SJSA1 (cell line): ENCODE data around the gene SPTB. TPM values are rescaled to one million over a fixed set of nuclear protein-coding genes. Genes with fewer than 3 reads are reported as not detected.

ENCODE experiments used
- DNase-seq, 2 experiments: peaks; one replicate each; pipeline ENCODE4 v3.0.0-alpha.2; 2015 to 2020; ENCODE audit warnings: low spot score in 2 of 2, low read depth in 1 of 2
- H3K27ac ChIP-seq: fragments of 250-450 bp; sonication (Bioruptor Pico); 2 replicates; pipeline ENCODE4 v1.5.1; 2020; ENCODE audit warnings: mild to moderate bottlenecking, moderate library complexity
- H3K27me3 ChIP-seq: fragments of 250-450 bp; sonication (Bioruptor Pico); replicated peaks from 2 replicates; pipeline ENCODE4 v1.5.1; 2020; ENCODE audit warnings: mild to moderate bottlenecking, moderate library complexity
- H3K36me3 ChIP-seq: fragments of 250-450 bp; sonication (Bioruptor Pico); 2 replicates; pipeline ENCODE4 v1.5.1; 2020; ENCODE audit warnings: mild to moderate bottlenecking
- H3K4me1 ChIP-seq: fragments of 250-450 bp; sonication (Bioruptor Pico); replicated peaks from 2 replicates; pipeline ENCODE4 v1.6.1; 2021; ENCODE audit warnings: mild to moderate bottlenecking
- H3K4me3 ChIP-seq: fragments of 250-450 bp; sonication (Bioruptor Pico); 2 replicates; pipeline ENCODE4 v1.5.1; 2020; ENCODE audit warnings: mild to moderate bottlenecking
- H3K9me3 ChIP-seq: fragments of 250-450 bp; sonication (Bioruptor Pico); replicated peaks from 2 replicates; pipeline ENCODE4 v1.5.1; 2020; ENCODE audit warnings: mild to moderate bottlenecking
- total RNA-seq: library from RNA; depleted of rRNA; stranded (reverse); fragments of >200 nt; shearing (Covaris generic); gene quantifications from 2 replicates; pipeline ENCODE4 v1.2.3, GENCODE V29; 2014

Gene SPTB
- total RNA-seq, 1 experiment from 2014 or later = 1.1 TPM

DNA sequence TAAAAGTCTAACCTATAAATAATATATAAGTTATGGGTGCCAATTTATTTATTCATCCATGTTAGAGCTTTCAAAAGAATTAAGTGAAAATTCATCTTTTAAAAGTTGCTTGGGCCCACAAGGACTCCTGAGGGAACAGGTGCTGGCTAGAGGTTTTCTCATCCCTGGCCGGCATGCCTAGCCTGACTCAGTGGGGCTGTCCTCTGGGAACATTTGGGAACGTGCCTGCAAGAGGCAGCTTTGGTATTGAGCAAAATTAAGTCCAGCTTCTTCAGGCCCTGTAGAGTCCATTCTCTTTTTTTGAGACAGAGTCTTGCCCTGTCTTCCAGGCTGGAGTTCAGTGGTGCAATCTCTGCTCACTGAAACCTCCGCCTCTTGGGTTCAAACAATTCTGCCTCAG is 44.7 kb downstream of the SPTB start:
- H3K27ac ChIP-seq = no peak overlapping the region
- no peaks in the 10 kb centered on the region for H3K4me1 ChIP-seq
- H3K9me3 ChIP-seq = no peaks in the 10 kb centered on the region
- H3K4me3 ChIP-seq = no peak overlapping the region
- no peaks in the 10 kb centered on the region for H3K36me3 ChIP-seq
- DNase-seq = no peak
- no peaks in the 10 kb centered on the region for H3K27me3 ChIP-seq

DNA sequence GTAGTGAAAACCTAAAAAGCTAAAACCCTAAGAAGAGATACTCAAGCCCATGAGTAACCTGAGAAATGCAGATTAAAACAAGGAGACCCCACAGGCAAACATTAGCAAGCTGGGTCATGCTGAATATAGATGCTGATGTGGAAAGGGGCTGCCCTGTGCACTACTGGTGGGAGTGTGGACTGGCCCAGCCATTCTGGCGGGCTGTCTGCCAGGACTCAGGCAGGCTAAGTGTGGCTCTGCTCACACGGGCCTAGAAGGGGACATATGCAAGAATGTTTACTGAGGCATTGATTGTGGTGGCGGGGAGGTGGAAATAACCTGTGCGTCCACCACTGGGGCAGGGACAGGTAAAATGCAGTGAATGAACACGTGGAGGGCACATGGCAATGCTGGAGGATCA is 48.3 kb downstream of the SPTB start:
- no peak for DNase-seq

DNA sequence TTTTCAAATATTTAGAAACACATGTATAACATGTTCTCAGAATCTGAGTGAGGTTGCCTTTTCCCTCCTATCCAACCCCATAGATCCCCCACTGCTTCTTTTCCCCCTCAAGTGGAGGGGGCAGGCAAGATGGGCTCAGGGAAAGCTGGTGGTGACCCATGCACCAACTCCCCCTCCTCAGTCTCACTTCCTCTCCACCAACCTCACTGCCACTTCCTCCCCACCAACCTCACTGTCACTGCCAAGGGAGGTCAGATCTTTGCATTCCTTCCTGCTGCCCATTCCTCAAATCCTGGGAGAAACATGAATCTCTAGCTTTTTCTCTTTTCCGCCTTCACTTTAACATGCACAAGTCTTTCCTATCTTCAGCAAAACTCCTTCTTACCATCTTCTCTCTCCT is 48.7 kb downstream of the SPTB start:
- no peak for DNase-seq
- no peaks in the 10 kb centered on the region for H3K36me3 ChIP-seq
- H3K27ac ChIP-seq = no peak overlapping the region
- H3K4me3 ChIP-seq = no peak overlapping the region
- no peaks in the 10 kb centered on the region; the same call in 1 of the 2 replicates for H3K27me3 ChIP-seq
- H3K9me3 ChIP-seq = no peaks in the 10 kb centered on the region
- no peaks in the 10 kb centered on the region for H3K4me1 ChIP-seq

More for the DNA sequence above, 48.3 kb downstream of the SPTB start:
- no peak overlapping the region for H3K27ac ChIP-seq
- H3K36me3 ChIP-seq = no peaks in the 10 kb centered on the region
- no peak overlapping the region for H3K4me3 ChIP-seq
- no peaks in the 10 kb centered on the region; the same call in 1 of the 2 replicates for H3K27me3 ChIP-seq
- H3K9me3 ChIP-seq = no peaks in the 10 kb centered on the region
- H3K4me1 ChIP-seq = no peaks in the 10 kb centered on the region

DNA sequence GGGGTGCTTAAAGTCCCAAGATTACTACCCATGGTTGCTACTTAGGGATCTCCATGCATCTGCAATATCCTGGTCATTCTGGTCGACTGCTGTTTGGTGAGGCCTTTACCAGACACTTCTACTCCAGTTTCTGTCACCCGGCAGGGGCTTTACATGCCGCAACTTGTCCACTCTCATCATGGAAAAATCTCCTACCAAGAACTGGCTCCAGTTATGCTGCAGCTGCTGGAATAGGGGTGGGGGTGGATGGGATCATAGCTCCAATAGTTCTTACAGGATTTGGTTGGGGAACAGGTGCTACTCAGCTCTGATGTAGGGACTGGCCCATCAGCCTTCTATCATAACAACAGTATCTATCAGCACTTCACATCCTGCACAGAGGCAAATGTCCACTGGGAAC is 51.6 kb downstream of the SPTB start:
- H3K4me1 ChIP-seq = peaks cover 5% of the 10 kb centered on the region
- DNase-seq = no peak
- no peak overlapping the region for H3K27ac ChIP-seq
- no peak overlapping the region for H3K4me3 ChIP-seq
- H3K27me3 ChIP-seq = no peaks in the 10 kb centered on the region; the same call in 1 of the 2 replicates
- H3K9me3 ChIP-seq = no peaks in the 10 kb centered on the region
- no peaks in the 10 kb centered on the region for H3K36me3 ChIP-seq

DNA sequence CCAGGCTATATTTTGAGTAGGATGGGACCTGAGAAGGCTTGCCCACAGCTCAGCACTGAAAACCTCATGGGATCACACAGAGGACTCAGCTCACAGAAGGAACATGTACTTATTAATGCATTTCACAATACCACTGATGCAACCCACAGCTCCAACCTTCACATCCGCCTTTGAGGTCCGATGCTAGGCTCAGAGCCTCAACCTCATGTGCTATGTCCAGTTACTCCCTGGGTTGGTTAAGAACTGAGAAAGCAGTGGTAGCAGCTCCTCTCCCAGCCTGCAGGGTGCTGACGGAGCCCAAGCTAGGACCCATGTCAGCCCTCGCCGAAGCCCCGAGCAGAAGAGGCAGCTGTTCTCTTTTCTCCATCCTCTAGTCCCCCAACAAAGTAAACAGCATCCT is 52.9 kb downstream of the SPTB start:
- DNase-seq = no peak
- H3K27ac ChIP-seq = no peak overlapping the region
- no peaks in the 10 kb centered on the region for H3K36me3 ChIP-seq
- H3K9me3 ChIP-seq = no peaks in the 10 kb centered on the region
- H3K4me1 ChIP-seq = peaks cover 7% of the 10 kb centered on the region
- no peak overlapping the region for H3K4me3 ChIP-seq
- H3K27me3 ChIP-seq = no peaks in the 10 kb centered on the region; the same call in 1 of the 2 replicates

DNA sequence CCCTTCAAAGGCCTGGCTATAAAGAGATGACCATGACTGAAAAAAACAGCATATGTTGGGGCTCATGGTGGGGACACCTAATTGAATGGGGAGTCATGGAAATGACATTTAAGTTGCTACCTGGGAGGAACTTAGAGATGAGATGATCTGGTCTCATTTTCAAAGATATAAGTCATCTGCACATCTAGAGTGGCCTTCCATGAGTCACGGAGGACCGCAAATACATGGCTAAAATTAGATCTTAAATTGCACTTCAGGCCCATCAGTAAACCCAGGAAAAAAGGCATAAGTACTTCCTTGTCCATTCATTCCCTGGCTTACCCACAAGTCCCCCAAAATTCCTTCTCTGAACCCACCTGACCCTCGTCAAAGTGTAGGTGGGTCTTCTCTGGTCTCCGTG is 53.4 kb downstream of the SPTB start:
- H3K27ac ChIP-seq = no peak overlapping the region
- H3K9me3 ChIP-seq = no peaks in the 10 kb centered on the region
- H3K36me3 ChIP-seq = no peaks in the 10 kb centered on the region
- no peaks in the 10 kb centered on the region; the same call in 1 of the 2 replicates for H3K27me3 ChIP-seq
- DNase-seq = no peak
- no peak overlapping the region for H3K4me3 ChIP-seq
- peaks cover 7% of the 10 kb centered on the region for H3K4me1 ChIP-seq

DNA sequence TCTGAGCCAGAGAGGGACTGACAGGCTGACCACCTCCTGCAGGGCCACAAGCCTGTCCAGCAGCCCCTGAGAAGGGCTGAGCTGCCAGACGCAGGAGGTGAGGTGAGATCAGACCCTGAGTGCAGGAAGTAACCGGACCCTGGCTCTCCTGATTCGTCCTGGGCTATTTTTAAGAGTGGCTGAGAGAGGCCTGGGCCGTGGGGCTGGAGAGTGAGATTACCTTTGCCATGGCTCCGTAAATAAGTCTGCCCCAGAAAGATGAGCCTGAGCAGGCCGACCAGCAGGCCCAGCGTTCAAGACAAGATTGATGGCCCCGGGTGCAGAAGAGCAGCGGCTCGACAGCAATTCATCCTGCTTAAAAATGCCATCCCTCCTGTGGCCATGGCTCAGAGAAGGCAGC is 54.2 kb downstream of the SPTB start:
- Histone ChIP-seq H3K27me3 (no peaks in the 10 kb centered on the region; the same call in 1 of the 2 replicates), H3K4me1 (peaks cover 7% of the 10 kb centered on the region), H3K9me3 (no peaks in the 10 kb centered on the region), H3K27ac (no peak overlapping the region), H3K36me3 (no peaks in the 10 kb centered on the region), H3K4me3 (no peak overlapping the region)
- no peak for DNase-seq

DNA sequence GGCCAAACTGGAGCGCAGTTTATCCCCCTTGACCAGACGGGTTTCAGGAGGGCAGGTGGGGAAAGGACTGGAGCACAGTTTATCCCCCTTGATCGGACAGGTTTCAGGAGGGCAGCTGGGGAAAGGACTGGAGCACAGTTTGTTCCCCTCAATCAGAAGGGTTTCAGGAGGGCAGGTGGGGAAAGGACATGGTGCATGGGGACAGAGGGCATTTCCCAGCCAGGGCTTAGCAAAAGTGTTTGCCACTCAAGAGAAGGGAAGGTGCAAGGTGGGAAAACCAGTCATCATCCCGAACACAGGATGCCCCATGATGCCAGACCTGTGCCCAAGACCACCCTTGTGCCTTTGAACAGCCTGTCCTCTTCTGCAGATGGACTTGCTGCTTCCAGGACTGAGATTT is 54.7 kb downstream of the SPTB start:
- Histone ChIP-seq H3K27ac (no peak overlapping the region), H3K27me3 (no peaks in the 10 kb centered on the region; the same call in 1 of the 2 replicates)
- DNase-seq = no peak

DNA sequence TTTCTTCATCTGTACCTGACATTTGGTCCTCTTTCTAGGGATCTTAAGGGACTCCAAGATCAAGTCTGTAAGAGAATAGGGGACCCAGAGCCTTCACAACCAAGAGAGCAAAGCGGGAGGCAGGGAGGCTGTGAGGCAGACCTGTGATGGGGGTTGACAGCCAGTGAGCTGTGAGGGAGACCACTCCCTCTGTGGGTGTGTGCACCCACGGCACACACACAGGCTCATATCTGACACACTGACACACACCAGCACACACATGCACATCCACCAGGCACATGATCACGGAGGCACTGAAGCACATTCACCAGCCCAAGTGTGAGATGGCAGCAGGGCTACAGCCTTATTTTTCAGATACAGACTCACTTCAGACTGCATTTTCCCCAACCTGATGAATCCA is 55.2 kb downstream of the SPTB start:
- Histone ChIP-seq H3K4me1 (peaks cover 7% of the 10 kb centered on the region), H3K4me3 (no peak overlapping the region), H3K36me3 (no peaks in the 10 kb centered on the region), H3K9me3 (no peaks in the 10 kb centered on the region), H3K27me3 (no peaks in the 10 kb centered on the region; the same call in 1 of the 2 replicates), H3K27ac (no peak overlapping the region)
- DNase-seq = no peak

More for the DNA sequence above, 54.7 kb downstream of the SPTB start:
- peaks cover 7% of the 10 kb centered on the region for H3K4me1 ChIP-seq
- no peaks in the 10 kb centered on the region for H3K9me3 ChIP-seq
- H3K4me3 ChIP-seq = no peak overlapping the region
- no peaks in the 10 kb centered on the region for H3K36me3 ChIP-seq

DNA sequence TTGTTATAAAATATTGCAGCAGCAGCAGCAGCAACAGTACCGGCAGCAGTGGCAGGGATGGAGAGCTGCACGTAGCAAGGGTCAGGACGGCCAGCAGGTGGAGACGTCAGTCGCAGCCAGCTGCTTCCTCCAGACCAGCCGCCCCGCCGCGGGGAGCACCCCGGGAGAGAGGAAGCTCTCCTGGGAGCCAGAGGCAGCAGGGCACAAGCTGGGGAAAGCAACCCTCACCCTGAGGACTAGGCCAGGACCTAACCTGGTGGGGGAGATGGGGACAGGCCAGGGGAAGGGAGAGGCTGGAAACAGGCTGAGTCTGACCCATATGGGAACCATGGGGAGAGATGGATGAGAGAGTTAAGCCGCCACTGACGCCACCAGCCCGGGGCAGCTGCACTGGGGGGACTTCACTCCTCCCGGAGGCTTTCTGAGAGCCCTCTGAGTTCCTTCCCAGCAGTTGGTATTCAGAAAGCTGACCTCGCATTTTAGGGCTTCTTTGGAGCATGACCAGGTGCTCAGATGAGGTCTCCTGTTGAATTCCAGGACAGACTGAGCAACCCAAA is 56.3 kb downstream of the SPTB start:
- peaks cover 7% of the 10 kb centered on the region for H3K4me1 ChIP-seq
- no peaks in the 10 kb centered on the region; the same call in 1 of the 2 replicates for H3K27me3 ChIP-seq
- H3K27ac ChIP-seq = no peak overlapping the region
- no peak overlapping the region for H3K4me3 ChIP-seq
- no peaks in the 10 kb centered on the region for H3K9me3 ChIP-seq
- H3K36me3 ChIP-seq = no peaks in the 10 kb centered on the region
- peak; percentile 35 to 72 for DNase-seq

DNA sequence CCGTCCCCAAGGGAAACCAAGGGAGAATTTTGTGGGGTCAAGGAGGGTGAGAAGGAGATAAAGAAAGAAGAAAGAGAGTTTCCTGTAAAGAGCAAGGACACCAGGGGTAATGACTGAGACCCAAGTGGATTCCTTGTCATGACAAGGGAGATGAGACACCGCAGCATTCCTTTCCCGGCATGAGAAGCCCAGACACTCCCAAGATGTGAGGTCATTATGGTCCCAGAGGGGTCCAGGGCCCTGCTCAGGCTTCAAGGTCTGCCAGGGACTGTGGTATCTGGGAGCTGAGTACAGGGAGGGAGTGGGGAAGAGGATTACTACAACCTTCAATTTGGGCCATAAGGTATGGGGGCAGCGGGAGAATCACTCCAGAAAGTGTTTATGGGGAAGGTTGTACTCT is 58.1 kb downstream of the SPTB start:
- Histone ChIP-seq H3K4me1 (peaks cover 7% of the 10 kb centered on the region), H3K27me3 (no peaks in the 10 kb centered on the region), H3K36me3 (no peaks in the 10 kb centered on the region), H3K4me3 (no peak overlapping the region), H3K27ac (no peak overlapping the region), H3K9me3 (no peaks in the 10 kb centered on the region)
- DNase-seq = no peak

DNA sequence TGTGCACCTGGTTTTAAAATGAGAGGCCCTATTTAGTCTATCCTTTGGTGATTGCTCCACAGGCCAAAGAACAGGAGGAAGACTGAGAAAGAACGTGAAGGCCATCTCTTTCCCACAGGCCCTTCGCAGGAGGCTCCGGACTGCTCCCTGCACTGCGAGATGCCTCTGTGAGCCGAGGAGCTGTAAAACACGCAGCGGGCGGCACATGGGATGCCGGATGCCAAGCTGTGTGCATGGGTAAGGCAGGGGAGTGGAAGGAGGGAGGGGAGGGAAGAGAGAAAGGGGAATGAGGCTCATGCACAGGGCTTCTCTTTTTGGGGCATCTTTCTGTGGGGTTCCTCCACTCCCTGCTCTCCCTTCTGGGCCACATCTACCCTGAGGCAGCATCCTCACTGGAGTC is 61.6 kb downstream of the SPTB start:
- DNase-seq = no peak
- Histone ChIP-seq H3K27me3 (no peaks in the 10 kb centered on the region), H3K27ac (no peak overlapping the region), H3K9me3 (no peaks in the 10 kb centered on the region), H3K4me3 (no peak overlapping the region), H3K36me3 (no peaks in the 10 kb centered on the region), H3K4me1 (peaks cover 2% of the 10 kb centered on the region)

DNA sequence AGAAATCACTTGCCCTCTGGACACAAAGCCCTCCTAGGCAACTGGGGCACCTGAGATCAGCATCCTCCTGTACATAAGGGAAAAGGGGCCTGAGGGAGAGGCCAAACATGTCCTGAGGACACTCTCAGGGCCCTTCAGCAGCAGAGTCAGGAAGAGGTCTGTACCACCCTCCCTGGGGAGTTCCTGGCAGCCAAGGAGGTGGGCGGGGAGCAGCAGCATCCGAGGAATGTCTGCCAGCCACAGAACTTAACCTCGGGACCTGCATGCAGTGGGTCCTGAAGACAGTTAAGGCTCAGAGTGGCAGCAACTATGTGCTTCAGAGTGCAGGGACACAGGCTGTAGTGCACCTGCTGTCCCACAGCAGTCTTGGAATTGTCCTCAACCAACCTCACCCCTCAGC is 62.1 kb downstream of the SPTB start:
- Histone ChIP-seq H3K4me3 (no peak overlapping the region), H3K9me3 (no peaks in the 10 kb centered on the region), H3K27ac (no peak overlapping the region), H3K36me3 (no peaks in the 10 kb centered on the region), H3K4me1 (no peaks in the 10 kb centered on the region), H3K27me3 (no peaks in the 10 kb centered on the region)
- no peak for DNase-seq

DNA sequence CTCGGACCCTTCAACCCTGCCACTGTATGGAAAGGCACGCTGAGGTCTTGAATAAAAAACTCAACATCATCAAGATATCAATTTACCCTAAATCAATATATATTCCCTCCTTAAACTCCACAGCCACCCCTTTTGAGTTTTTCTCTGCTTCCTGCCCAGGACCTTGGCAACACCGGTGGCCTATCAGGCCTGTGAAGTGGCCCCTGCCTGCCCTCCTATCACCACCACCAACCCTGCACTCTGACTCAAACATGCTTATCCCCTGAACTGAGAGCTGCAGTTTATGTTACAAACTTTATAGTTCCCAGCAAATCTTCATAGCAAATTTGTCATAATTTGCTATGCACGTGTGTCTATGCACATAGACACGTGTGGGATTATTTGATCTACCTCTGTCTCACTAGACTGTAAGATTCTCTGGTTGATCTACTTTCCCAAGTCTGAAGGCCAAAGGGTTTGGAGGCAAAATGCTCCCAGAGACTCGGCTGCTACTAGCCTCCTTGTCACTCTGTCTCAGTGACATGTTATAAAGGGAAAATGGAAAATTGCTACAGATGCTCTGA is 63.4 kb downstream of the SPTB start:
- no peaks in the 10 kb centered on the region for H3K4me1 ChIP-seq
- no peaks in the 10 kb centered on the region for H3K27me3 ChIP-seq
- no peaks in the 10 kb centered on the region for H3K9me3 ChIP-seq
- H3K4me3 ChIP-seq = no peak overlapping the region
- H3K36me3 ChIP-seq = no peaks in the 10 kb centered on the region
- no peak for DNase-seq
- H3K27ac ChIP-seq = no peak overlapping the region

DNA sequence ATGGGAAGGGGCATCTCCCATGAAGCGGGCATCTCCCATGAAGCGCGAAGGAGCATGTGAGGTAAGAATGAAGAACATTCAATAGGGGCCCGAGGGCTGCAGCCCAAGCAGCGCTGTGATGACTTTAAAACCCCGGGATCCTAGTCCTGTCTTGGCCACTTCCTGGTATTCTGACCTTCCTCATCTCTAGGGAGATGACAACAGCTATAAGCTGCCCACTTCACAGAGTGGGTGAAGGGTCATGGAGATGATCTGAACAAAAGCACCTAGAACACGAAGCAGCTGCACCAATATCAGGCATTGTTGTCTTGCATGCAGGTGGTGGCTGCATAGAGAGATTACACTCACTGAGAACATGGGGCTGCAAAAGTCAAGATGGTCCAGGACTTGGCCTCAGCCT is 64.5 kb downstream of the SPTB start:
- H3K4me3 ChIP-seq = no peak overlapping the region
- no peak for DNase-seq
- no peaks in the 10 kb centered on the region for H3K36me3 ChIP-seq
- no peak overlapping the region for H3K27ac ChIP-seq
- H3K27me3 ChIP-seq = no peaks in the 10 kb centered on the region
- H3K4me1 ChIP-seq = no peaks in the 10 kb centered on the region
- no peaks in the 10 kb centered on the region for H3K9me3 ChIP-seq
